ENCODE results near the gene NOMO2.
"Not testable (repeated sequence)": the region's sequence is repeated elsewhere in the genome, so short reads cannot be mapped to it uniquely, and the experiment has no call there.

GRCh38 chr16:18387767-18388166, 174.1 kb downstream of the NOMO2 start:
- not testable (repeated sequence) for TF ChIP-seq CTCF (IDR thresholded peaks at IDR 0.05; ENCODE audit: insufficient read depth, low read length); GABPA (IDR thresholded peaks at IDR 0.05; ENCODE audit: low read depth); POLR2AphosphoS5 (IDR thresholded peaks at IDR 0.05; ENCODE audit: low read depth); REST (IDR thresholded peaks at IDR 0.05; ENCODE audit: insufficient replicate concordance, low read depth)
